Stimulated activated CD4-positive, alpha-beta T cell treated with anti-CD3 and anti-CD28 coated beads, TNF-alpha, amount 100 ng/mL, for 48 hours (primary cell): ENCODE measurements around the gene ADAMTSL1.

Experiments
- DNase-seq, 3 donors: peaks; one replicate each; pipeline ENCODE4 v3.0.0-alpha.2; 2020; ENCODE audit warnings: low read depth in 3 of 3

ADAMTSL1 gene

GRCh38 chr9:18660001-18660400, 186.0 kb downstream of the ADAMTSL1 start:
- no peak for DNase-seq

GRCh38 chr9:18662320-18662719, 188.4 kb downstream of the ADAMTSL1 start:
- DNase-seq: no peak

GRCh38 chr9:18665947-18666346, 192.0 kb downstream of the ADAMTSL1 start:
- DNase-seq: no peak

GRCh38 chr9:18666348-18666747, 192.4 kb downstream of the ADAMTSL1 start:
- DNase-seq: no peak

GRCh38 chr9:18666986-18667772, 193.2 kb downstream of the ADAMTSL1 start:
- DNase-seq: no peak

GRCh38 chr9:18668944-18669343, 195.0 kb downstream of the ADAMTSL1 start:
- DNase-seq: no peak

- DNase-seq: no peak
These were observed 198.8 kb downstream of the ADAMTSL1 start for GRCh38 chr9:18672706-18673105.

GRCh38 chr9:18673179-18673578, 199.2 kb downstream of the ADAMTSL1 start:
- no peak for DNase-seq

GRCh38 chr9:18675332-18675731, 201.4 kb downstream of the ADAMTSL1 start:
- no peak for DNase-seq

- DNase-seq: no peak
These were observed 202.0 kb downstream of the ADAMTSL1 start for GRCh38 chr9:18675973-18676372.

GRCh38 chr9:18676525-18676924, 202.6 kb downstream of the ADAMTSL1 start:
- DNase-seq: no peak

- no peak for DNase-seq
These were observed 205.1 kb downstream of the ADAMTSL1 start for GRCh38 chr9:18678821-18679590.

GRCh38 chr9:18682907-18683306, 209.0 kb downstream of the ADAMTSL1 start:
- DNase-seq: no peak

GRCh38 chr9:18683312-18683711, 209.4 kb downstream of the ADAMTSL1 start:
- DNase-seq: no peak

GRCh38 chr9:18683851-18684250, 209.9 kb downstream of the ADAMTSL1 start:
- no peak for DNase-seq

- no peak for DNase-seq
These were observed 210.8 kb downstream of the ADAMTSL1 start for GRCh38 chr9:18684593-18685317.

GRCh38 chr9:18688581-18689565, 214.9 kb downstream of the ADAMTSL1 start:
- DNase-seq: no peak

GRCh38 chr9:18689921-18690320, 216.0 kb downstream of the ADAMTSL1 start:
- no peak for DNase-seq

- DNase-seq: no peak
These were observed 218.3 kb downstream of the ADAMTSL1 start for GRCh38 chr9:18692268-18692667.

GRCh38 chr9:18692962-18693361, 219.0 kb downstream of the ADAMTSL1 start:
- DNase-seq: no peak

GRCh38 chr9:18694959-18695668, 221.2 kb downstream of the ADAMTSL1 start:
- DNase-seq: no peak
